HG03025 (cell line): Measurements from ENCODE around the gene SLC2A4.
"Not testable (repeated sequence)": the region's sequence is repeated elsewhere in the genome, so short reads cannot be mapped to it uniquely, and the experiment has no call there.

Experiments used
- ATAC-seq: cut with Tn5 transposase; IDR thresholded peaks from one replicate; pipeline ENCODE4 v1.9.1; 2021; ENCODE audit warnings: mild to moderate bottlenecking, moderate library complexity; ENCODE audit not compliant: unreplicated experiment, low FRiP score

Gene SLC2A4

DNA sequence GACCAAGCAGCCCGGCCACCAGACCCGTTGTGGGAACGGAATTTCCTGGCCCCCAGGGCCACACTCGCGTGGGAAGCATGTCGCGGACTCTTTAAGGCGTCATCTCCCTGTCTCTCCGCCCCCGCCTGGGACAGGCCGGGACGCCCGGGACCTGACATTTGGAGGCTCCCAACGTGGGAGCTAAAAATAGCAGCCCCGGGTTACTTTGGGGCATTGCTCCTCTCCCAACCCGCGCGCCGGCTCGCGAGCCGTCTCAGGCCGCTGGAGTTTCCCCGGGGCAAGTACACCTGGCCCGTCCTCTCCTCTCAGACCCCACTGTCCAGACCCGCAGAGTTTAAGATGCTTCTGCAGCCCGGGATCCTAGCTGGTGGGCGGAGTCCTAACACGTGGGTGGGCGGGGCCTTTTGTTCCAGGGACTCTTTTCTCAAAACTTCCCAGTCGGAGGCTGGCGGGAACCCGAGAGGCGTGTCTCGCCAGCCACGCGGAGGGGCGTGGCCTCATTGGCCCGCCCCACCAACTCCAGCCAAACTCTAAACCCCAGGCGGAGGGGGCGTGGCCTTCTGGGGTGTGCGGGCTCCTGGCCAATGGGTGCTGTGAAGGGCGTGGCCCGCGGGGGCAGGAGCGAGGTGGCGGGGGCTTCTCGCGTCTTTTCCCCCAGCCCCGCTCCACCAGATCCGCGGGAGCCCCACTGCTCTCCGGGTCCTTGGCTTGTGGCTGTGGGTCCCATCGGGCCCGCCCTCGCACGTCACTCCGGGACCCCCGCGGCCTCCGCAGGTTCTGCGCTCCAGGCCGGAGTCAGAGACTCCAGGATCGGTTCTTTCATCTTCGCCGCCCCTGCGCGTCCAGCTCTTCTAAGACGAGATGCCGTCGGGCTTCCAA is at the start of gene SLC2A4:
Gene SLC2A4, plus strand, starts transcription at position 645 of the 879 bp plus-strand sequence. Its CDS starts 217 bp downstream, at position 862.
- ATAC-seq = peak; percentile 42

DNA sequence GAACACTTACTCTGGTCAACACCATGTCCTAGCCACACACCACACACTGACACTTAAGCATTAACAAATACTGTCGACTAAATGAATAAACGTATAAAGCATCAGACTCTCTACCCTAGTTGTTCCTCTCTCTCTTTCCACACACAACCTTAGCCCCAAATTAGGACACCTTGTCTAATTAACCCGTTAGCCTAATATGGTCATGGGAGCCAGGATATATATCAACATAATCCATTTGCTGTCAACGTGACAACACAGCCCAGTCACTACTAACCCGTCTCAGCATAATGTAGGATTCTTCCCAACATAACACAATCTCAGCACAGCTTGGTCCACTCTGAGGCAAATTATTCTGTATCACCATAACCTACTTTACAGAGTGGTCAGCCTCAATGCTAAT is 49.4 kb upstream of the SLC2A4 start:
- ATAC-seq = no peak

- ATAC-seq = no peak
Observed at GRCh38 chr17:7233701-7234082, 47.8 kb upstream of the SLC2A4 start.

- ATAC-seq = peak; percentile 42
Observed at GRCh38 chr17:7234083-7234951, 47.2 kb upstream of the SLC2A4 start, which contains the start of gene DVL2. Gene DVL2, minus strand, starts transcription at chr17:7234517. Its CDS starts 255 bp downstream, at chr17:7234262.

GRCh38 chr17:7235693-7236665 is 45.5 kb upstream of the SLC2A4 start:
- ATAC-seq = no peak

GRCh38 chr17:7236808-7237207 is 44.7 kb upstream of the SLC2A4 start:
- no peak for ATAC-seq

DNA sequence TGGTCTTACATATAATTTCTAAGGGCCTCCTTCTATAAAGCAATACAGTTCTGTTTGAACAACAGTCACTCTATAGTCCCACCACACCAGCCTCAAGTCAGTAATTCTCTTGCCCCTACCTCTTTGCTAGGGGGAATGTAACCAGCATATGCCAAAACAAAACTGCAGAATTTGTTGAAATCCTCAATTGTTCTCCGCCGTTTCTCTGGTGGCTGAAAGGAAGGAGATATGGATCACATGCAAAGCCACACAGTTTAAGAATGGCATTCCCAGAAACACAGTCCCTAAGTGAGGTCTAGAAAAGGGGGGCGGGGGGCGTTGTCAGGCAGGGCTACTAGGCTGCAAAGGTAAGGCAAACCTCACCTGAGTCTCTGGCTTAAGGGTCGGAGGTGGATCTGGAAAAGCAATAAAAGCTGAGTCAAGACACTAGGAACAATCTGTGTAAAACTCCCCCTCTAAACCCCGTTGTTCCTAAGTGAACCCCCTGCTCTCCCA is 44.2 kb upstream of the SLC2A4 start:
- ATAC-seq = no peak

GRCh38 chr17:7237761-7238419 is 43.6 kb upstream of the SLC2A4 start:
- ATAC-seq = no peak

DNA sequence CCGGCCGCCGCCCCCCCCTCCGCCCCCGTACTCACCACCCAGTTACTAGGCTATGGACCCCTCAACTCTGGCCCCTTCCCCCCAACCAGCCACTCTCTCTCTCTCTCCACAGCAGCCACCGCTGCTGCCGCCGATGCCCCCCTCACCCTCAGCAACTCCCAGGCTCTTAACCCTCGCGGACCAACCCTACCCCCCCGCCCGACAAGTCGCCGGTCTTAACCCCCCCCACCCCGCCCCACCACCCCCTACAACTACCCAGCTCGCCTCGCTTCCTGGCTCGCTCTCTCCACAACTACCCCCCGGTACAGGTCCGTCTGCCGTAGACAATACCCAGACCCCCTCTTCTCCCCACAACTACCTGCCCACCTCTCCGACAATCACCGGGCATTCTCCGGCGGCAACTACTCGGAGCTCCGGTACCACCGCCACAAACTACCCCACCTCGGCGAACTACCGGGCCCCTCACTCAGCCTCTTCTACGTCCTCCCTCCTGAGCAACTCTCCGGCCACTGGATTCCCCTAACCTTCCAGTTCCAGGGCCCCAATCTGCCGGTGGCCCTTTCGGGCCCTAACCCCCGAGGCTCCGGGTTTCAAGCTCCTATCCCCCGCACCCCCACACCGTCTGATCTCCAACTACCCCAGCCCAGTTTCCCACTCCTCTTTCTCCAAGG is 43.0 kb upstream of the SLC2A4 start:
- no peak for ATAC-seq

- ATAC-seq = peak; percentile 50
Observed at GRCh38 chr17:7239091-7240027, 42.2 kb upstream of the SLC2A4 start, which contains the start of gene PHF23. Gene PHF23, minus strand, starts transcription at chr17:7239457. Its CDS starts 178 bp downstream, at chr17:7239279.

- no peak for ATAC-seq
Observed at GRCh38 chr17:7240375-7240774, 41.1 kb upstream of the SLC2A4 start.

DNA sequence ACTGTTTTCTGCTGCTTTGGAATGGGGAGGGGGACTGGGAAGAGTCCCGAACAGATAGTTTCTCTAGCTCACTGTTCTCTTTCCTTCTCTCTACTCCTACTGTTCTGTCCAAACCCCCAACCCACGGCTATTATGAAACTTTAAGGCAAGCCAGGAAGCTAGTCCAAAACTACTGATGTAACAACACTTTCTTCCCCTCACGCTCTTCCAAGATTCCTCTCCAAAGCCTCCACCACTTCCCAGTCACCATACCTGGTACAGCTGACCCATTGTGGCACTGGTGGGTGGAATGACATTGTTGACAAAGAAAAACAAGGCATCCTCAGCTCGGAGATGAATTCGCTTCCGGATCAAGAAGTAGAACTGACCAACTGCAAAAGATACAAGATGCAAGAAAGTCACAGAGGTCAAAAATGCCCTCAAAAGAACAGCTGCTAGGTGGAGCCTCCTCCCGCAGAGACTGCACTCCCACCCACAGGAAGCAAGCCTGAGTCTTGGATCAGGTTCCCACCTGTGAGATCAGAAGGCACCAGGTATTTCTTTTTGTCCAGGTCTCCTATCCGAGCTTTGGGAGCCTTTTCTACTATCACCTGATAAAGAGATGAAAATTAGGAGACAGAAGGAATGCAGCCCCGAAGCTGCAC is 40.3 kb upstream of the SLC2A4 start:
- ATAC-seq = no peak

DNA sequence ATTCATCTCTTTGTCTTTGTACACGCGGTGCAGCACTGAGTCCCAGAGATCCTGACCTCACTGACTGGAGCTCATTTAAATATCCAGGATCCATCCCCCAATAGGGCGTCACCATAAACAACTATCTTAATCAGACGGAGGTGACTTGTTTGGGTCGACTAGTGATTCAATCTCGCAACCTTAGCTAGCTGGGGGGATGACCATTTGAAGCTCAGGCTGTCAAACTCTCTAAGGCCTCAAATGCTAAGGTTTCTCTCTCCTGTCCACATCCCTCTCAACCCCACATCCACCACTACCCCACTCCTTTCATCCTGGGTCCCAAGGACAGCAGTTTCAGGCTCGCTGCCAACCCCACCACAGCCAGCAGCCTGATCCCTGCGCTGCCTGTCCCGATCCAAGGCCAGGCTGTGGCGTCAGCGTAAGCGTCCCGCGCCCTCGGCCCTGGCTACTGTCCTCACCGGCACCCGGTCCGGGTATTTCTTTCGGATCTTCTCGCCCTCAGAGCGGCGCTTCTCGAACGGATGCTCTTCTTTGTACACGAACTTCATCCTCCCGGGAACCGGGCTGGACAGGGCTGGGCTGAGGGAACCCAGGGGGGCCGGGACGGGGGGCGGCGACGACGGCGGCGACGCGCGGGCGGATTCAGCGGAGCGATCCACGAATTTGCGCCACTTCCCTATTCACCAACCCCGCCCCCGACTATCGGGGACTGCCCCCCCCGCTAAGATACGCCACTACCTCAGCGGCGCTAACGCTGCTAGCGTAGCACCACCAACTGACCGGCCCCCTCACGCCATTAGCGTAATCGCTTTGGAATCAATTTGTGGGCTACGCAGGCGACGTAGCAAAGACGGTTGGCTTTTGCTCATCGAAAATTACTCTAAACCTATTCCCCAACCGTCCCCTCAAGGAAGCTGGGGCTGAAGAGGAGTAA is 39.5 kb upstream of the SLC2A4 start, which contains the start of gene GABARAP:
Gene GABARAP, minus strand, starts transcription at position 667 of the 934 bp plus-strand sequence. Its CDS starts 119 bp downstream, at position 548.
- ATAC-seq = peak; percentile 27

DNA sequence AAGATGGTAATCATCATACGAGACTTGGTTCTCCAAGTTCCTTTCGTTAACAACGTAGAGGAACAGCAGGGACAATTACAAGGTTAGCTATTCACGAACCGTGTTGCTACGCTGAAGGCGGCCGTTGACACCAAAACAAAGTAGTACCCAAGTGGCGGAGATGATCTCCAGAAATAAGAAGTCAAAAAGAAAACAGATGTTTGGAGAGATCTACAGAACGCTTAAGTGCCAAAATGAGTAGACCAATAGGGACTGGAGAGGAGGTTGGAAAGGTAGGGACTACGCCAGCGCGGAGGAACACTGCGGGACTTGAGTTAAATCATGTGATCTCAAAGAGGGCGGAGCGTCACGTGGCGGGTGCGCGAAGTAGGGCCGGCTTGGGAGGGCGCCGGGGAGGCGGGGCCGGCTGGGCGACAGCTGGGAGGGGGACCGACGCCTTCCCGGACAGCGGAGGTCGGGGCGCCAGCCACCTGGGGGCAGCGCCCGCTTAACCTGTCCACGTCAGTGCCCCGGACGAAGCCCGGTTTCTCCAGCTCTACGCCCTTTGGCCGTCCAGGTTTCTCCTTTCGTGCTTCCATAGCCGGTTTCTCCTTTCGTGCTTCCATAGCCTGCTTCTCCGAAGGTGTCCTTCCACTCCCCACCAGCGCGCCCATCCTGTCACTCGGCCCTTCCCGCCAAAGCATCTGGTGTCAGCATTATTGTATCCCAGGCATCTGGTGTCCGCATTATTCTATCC is 38.6 kb upstream of the SLC2A4 start:
- peak; percentile 40 for ATAC-seq

DNA sequence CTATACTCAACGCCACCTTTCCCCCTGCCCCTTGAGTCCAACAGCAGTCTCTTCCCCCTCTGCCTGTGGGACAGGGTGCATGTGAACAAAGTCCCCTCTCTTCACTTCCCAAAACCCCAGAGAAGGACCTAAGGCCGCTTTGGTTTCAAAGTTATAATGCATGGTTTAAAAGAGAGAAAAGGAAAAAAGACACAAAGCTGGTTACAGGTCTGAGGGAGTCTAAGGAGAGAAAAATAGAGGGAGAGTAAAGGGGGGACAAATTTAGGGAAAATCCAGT is 38.1 kb upstream of the SLC2A4 start:
- ATAC-seq = no peak

DNA sequence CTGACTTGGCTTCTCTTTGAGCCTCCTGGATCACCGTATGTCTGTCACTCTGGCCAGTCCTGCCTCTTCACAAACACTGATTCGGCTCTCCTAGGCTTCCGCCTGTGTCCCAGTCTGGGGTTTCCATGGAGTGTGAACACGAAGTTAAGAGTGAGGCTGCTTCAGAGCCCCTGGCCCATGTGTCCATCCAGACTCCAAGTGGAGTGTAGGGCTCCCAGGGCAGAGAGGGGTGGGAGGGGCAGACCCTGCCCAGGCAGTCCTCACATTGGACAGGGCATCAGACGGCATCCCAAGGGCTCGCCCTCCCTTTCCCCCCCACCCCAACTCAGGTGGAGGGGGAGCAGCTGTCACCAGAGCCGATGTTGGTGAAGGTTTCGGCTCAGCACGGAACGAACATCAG is 37.7 kb upstream of the SLC2A4 start:
- ATAC-seq = not testable (repeated sequence)
